H1 (cell line): ENCODE results near the gene EMID1. TPM values are rescaled to one million over a fixed set of nuclear protein-coding genes. Genes with fewer than 3 reads are reported as not detected.

Source experiments
- ATF3 ChIP-seq: IDR thresholded peaks from 2 replicates; pipeline ENCODE4 v1.6.1; 2011; ENCODE audit warnings: low read depth, mild to moderate bottlenecking, low read length; ENCODE audit not compliant: insufficient read depth
- CBX5 ChIP-seq: fragments of 300-800, 300-1000 bp; sonication (generic); IDR thresholded peaks from 2 replicates; pipeline ENCODE4 v1.7.1; 2016; ENCODE audit warnings: antibody characterized with exemption, low read length, low read depth
- polyA plus RNA-seq, 7 experiments: library from polyadenylated mRNA; depleted of rRNA in 3 of 7; stranded (reverse) in 5 of 7; unstranded in 2 of 7; fragments of >200 nt in 5 of 7; fragments of 200-250 nt in 2 of 7; gene quantifications; 1 replicate in 5 of 7; 2 replicates in 1 of 7; 4 replicates in 1 of 7; pipeline versions ENCODE4 v1.2.1 to v1.2.3, GENCODE V29; 2011 to 2013; ENCODE audit warnings: missing spikeins in 2 of 7, mixed read lengths in 2 of 7
- total RNA-seq: library from RNA; stranded (reverse); fragmentation: NEBNext Ultra II Directional; extraction: Animal tissue kit (Norgen Biotek cat#: 25700); gene quantifications from 2 replicates; pipeline ENCODE4 v1.2.1, GENCODE V29; 2021
- TF ChIP-seq, protein P1 (sequence below): fragments of 300-600 bp; sonication (generic); IDR thresholded peaks from 2 replicates; pipeline ENCODE4 v1.7.1; 2012; ENCODE audit warnings: low read length, moderate library complexity, mild to moderate bottlenecking, inconsistent platforms; ENCODE audit not compliant: insufficient replicate concordance

Gene EMID1
- total and polyA plus RNA-seq, 2 of the 8 experiments (the other 6 are each of a cell fraction or from before 2014, with no cell fraction given): 3.9 to 7.4 TPM

GRCh38 chr22:29233277-29233877 is 27.7 kb downstream of the EMID1 start (continued):
- TF ChIP-seq, protein P1, sequence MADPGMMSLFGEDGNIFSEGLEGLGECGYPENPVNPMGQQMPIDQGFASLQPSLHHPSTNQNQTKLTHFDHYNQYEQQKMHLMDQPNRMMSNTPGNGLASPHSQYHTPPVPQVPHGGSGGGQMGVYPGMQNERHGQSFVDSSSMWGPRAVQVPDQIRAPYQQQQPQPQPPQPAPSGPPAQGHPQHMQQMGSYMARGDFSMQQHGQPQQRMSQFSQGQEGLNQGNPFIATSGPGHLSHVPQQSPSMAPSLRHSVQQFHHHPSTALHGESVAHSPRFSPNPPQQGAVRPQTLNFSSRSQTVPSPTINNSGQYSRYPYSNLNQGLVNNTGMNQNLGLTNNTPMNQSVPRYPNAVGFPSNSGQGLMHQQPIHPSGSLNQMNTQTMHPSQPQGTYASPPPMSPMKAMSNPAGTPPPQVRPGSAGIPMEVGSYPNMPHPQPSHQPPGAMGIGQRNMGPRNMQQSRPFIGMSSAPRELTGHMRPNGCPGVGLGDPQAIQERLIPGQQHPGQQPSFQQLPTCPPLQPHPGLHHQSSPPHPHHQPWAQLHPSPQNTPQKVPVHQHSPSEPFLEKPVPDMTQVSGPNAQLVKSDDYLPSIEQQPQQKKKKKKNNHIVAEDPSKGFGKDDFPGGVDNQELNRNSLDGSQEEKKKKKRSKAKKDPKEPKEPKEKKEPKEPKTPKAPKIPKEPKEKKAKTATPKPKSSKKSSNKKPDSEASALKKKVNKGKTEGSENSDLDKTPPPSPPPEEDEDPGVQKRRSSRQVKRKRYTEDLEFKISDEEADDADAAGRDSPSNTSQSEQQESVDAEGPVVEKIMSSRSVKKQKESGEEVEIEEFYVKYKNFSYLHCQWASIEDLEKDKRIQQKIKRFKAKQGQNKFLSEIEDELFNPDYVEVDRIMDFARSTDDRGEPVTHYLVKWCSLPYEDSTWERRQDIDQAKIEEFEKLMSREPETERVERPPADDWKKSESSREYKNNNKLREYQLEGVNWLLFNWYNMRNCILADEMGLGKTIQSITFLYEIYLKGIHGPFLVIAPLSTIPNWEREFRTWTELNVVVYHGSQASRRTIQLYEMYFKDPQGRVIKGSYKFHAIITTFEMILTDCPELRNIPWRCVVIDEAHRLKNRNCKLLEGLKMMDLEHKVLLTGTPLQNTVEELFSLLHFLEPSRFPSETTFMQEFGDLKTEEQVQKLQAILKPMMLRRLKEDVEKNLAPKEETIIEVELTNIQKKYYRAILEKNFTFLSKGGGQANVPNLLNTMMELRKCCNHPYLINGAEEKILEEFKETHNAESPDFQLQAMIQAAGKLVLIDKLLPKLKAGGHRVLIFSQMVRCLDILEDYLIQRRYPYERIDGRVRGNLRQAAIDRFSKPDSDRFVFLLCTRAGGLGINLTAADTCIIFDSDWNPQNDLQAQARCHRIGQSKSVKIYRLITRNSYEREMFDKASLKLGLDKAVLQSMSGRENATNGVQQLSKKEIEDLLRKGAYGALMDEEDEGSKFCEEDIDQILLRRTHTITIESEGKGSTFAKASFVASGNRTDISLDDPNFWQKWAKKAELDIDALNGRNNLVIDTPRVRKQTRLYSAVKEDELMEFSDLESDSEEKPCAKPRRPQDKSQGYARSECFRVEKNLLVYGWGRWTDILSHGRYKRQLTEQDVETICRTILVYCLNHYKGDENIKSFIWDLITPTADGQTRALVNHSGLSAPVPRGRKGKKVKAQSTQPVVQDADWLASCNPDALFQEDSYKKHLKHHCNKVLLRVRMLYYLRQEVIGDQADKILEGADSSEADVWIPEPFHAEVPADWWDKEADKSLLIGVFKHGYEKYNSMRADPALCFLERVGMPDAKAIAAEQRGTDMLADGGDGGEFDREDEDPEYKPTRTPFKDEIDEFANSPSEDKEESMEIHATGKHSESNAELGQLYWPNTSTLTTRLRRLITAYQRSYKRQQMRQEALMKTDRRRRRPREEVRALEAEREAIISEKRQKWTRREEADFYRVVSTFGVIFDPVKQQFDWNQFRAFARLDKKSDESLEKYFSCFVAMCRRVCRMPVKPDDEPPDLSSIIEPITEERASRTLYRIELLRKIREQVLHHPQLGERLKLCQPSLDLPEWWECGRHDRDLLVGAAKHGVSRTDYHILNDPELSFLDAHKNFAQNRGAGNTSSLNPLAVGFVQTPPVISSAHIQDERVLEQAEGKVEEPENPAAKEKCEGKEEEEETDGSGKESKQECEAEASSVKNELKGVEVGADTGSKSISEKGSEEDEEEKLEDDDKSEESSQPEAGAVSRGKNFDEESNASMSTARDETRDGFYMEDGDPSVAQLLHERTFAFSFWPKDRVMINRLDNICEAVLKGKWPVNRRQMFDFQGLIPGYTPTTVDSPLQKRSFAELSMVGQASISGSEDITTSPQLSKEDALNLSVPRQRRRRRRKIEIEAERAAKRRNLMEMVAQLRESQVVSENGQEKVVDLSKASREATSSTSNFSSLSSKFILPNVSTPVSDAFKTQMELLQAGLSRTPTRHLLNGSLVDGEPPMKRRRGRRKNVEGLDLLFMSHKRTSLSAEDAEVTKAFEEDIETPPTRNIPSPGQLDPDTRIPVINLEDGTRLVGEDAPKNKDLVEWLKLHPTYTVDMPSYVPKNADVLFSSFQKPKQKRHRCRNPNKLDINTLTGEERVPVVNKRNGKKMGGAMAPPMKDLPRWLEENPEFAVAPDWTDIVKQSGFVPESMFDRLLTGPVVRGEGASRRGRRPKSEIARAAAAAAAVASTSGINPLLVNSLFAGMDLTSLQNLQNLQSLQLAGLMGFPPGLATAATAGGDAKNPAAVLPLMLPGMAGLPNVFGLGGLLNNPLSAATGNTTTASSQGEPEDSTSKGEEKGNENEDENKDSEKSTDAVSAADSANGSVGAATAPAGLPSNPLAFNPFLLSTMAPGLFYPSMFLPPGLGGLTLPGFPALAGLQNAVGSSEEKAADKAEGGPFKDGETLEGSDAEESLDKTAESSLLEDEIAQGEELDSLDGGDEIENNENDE: no peak
- TF ChIP-seq ATF3: no peak
- no peak for TF ChIP-seq CBX5
